Activated CD8-positive, alpha-beta memory T cell treated with anti-CD3 and anti-CD28 coated beads for 1 hour (primary cell): ENCODE results near the gene ZAR1.

Experiments
- DNase-seq, 2 donors: peaks; one replicate each; pipeline ENCODE4 v3.0.0-alpha.2; 2020; ENCODE audit warnings: low read depth in 1 of 2; ENCODE audit errors: extremely low read depth in 1 of 2

The ZAR1 gene

DNA sequence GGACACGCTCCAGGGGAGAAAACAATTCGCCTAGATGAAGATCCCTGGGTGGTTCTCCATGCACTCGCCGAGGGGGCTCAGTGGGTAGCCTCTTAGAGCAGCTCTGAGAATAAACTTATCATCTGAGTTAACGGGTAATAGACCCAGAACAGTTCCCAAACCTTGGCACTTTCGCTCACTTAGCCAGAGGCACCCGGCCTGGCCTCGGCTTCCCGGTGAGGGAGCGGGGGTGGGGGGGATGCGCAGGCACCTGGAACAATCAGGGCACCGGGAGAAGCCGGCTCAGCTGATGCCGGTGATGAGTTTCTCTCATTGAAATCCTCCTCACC lies 405 bp upstream of the ZAR1 start:
- DNase-seq: no peak

DNA sequence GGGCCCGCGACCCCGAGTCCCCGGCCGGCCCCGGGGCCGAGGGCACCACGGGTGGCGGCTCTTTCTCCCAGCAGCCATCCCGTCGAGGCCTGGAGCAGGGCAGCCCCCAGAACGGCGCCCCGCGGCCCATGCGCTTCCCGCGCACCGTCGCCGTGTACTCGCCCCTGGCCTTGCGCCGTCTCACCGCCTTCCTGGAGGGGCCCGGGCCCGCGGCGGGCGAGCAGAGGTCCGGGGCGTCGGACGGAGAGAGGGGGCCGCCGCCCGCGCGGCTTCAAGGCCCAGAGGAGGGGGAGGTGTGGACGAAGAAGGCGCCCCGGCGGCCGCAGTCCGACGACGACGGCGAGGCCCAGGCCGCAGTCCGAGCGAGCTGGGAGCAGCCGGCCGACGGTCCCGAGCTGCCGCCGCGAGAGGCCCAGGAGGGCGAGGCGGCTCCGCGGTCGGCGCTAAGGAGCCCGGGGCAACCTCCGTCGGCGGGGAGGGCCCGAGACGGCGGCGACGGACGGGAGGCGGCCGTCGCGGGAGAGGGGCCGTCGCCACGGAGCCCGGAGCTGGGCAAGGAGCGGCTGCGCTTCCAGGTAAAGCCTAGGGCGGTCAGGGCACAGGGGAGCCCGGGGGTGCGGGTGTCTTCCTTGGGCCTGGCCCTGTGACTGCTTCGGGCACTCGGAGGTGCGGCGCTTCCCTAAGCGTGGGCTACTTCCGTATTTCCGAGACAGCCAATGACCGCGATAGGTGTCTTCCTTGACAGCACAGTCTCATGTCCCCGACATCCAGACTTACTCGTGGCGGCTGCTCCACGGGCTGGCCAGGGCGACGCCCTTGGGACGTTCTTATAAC lies 845 bp downstream of the ZAR1 start:
- DNase-seq: no peak

DNA sequence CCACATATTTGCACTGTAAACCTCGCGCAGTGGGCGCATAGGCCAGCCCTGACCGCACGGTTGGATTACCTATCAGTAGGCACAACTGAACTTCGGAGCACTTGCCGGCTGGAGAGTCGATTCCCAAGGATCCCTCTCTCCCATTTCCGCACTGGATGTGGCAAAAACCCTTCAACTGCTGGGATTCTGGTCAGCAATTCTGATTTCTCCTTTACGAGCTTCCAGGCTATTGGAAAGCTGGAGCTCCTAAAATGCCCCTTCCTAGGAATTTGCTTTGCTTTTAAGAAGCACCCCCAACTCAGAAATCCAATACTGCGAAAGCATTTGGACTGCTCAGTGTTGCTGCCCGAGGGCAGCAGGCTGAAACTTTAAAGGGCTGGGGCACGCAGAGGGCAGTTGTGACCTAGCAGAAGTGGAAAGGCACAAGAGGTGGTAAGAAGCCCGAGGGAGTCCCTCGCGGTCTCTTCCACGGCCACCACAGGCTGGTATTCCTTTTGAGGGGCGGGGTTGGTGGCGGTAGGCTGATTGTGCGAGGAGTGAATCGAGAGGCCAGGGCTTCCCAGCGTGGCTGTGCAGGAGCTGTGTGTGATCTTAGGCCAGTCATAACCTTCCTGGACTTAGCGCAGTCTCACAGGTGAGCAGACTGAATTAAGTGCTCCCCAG lies 1.6 kb downstream of the ZAR1 start:
- no peak for DNase-seq

DNA sequence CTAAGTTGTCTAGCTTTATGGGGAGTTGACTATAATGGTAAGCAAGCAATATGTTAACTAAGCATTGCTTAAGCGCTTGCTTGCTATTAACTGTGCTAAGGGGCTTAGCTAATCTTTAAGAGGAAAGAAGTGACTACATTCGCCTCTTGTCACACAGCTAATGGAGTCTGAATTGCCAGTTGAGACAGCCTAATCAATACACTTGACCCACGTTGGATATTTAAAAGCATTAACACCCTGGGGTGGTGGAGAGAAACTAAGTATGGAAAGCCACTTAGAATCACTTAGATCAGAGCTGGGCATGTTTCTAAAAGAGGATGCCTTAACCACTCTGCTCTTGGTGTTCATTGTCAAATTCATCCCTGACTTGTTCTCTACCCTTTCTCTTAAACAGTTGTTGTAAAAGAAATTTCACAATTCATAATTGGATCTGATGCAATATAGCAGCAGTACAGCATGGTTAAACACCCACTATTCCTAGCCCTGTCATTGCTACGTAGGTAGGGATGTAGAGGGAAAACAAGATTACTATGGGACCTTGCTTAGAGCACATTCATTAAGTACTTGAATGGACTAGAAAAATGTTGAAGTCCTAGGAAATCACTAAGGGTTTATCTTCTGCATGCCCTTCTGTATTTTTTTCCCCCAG lies 3.5 kb downstream of the ZAR1 start:
- DNase-seq: no peak

DNA sequence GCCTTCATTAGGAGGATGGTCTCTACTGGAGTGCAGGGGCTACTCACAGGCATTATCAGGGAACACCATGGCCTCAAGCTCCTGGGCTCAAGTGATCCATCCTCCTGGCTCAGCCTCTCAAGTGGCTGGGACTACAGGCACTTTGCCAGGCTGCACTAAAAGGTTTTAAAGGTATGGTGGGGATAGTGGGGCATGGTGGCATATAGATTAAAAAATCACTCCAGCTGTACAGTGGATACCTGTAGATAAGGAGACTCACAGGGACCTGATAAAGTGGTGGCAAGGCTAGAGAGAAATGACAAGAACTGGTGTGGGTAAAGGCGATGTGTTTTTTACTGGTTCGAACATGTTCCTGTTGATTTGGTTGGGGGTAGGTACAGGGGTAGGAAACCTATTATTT lies 5.9 kb downstream of the ZAR1 start:
- no peak for DNase-seq

DNA sequence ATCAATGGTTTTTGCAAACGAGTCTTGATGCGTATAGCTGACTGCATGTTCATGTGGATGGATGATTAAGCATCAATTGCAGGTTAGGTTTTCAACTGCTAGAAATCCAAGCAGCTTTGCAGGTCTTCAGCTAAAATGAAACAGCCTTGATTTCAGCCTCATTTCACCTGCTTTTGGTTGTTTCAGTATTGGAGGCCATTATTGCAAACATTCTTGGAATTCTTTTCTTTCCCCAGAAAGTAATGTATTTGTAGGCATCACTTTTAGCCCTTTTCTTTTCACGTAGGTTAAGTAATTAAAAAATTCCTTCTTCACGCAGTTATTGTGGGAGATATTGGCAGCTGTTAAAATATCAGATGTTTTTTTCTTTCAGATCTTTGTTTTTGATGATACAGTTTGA lies 8.8 kb downstream of the ZAR1 start:
- no peak for DNase-seq

DNA sequence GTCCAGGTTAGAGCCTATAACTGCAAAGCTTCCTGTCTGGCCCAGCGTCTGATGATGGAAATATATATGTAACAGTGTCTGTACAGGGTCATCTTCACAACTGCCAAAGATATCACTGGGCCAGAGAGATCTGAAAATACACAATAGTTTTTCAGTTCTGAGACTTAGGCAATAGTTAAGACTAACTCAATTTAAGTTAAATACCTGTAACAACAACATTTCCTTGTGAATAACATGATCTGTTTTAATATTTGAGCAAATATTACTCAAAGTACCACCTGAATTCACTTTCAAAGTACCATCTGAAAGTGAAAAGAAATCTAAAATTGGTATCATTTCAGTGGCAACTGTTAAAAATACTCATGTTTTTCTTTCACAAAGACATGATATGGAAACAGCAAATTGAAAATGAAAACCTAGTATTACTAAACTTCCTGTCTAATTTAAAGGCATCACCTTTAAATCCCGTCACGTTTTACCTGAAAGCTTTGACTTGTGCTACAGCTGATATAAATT lies 9.6 kb downstream of the ZAR1 start:
- no peak for DNase-seq

DNA sequence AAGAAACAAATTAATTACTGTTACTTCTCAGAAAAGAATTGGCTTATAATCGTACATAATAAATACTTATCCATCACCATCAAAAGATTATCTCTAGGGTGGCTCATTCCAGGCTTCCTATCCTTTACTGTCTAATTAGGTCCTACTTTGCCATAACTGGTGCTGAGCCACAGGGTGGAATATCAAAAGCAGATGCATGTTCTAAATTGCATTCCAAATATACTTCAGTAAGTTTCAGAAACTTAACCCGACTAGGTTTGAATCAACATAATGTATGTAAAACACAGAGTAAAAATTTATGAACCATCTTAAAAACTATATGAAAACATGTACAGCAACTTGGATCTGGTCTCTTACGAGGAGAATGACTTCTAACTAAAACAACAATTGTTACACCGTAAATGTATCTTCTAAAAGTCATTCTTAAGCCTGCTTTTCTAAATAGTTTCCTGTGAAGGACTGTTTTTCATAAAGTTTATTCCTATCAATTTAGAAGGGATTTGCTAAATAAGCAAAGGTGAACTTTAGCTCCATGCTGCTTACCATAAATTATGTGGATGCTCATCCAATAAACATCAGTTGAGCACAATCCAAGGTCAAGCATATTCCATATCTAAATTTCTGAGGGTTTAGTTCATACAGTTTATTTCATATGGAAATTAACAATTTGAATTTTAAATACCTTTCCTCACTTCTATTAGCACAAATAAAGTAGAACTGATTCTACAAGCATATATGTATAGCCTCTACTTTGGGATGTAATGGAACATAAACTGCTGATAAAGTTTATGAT lies 13.4 kb downstream of the ZAR1 start:
- no peak for DNase-seq

DNA sequence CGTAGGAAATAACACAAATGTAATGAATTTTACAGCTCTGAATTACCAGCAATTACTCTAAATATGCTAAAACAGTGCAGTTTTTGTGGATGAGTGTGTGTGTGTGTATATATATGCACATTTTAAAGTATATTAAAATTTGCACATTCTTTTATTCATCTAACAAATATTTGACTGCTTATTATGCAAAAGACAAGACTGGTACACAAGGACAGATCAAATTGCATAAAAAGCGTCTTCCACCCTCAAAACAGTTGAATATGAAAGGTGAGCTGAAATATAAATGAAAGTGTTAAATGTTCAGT lies 13.9 kb downstream of the ZAR1 start:
- no peak for DNase-seq

DNA sequence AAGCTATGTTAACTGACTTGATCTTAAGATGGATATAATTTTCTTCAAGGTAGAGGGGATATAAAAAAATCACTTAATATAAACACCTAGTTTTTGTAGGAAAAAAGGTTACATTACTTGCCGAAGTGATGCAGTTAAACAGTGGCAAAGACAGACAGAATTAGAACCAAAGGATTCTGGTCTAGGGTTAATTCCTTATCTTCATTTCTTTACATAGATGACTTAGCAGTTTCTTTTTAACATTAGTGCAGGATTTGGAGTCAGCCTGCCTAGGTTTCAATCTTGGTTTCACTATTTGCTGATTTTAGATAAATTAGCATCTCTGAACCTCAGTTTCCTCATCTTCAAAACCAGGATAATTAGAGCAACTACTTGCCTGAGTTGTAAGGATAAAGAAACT lies 14.3 kb downstream of the ZAR1 start:
- DNase-seq: no peak

DNA sequence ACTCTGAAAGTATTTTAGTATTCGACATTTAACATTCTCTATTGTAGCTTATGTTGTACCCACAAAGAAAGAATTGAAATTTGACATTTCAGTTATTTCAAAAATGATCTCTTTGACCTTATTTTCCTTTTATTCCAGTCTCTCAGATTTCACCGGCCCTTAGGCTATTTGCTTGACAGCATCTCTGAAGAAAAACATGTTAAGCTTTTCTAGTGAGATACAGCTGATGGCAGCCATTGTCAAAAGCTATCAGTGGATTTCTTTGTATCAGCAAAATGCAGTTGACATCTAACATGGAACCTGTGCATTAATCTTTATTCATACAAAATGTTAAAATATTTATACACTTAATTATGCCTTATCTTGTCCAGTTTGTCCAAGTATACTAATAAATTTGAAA lies 16.7 kb downstream of the ZAR1 start:
- no peak for DNase-seq

DNA sequence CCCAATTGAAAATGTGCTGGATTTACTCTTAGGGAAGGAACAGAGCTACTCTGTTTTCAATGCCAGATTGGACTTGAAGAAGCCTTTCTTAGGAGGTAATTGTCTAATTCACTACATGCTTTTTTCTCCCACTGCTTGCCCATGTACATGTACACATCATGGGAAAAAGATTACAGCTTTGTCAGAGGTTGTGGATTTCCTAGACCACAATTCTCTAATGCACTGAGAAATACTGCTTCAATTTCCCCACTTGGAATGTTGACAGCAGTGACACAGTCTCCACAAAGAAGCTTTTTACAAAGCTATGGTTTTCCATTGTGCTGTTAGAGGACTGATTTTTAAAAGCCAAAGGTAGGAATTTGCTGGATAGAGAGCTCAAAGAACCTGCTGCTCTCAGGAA lies 19.5 kb downstream of the ZAR1 start:
- DNase-seq: no peak

DNA sequence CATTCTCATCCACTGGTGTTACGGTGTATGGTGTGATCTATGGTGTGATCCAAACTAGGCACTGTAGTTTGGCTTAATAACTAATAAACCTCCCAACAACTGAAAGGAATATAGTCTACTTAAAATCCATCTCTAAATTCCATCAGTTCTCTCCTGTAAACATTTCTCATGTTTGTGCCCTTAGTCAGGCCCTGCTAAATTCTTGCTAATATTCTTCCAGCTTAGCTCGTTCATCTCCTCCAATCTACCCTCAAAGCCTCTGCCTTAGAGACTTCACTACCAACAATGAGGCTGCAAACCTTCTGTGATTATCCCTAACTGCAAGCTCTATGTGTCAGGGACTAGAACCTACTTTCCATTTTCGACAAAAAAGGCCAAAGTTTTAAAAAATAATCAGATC lies 28.1 kb downstream of the ZAR1 start:
- DNase-seq: no peak

DNA sequence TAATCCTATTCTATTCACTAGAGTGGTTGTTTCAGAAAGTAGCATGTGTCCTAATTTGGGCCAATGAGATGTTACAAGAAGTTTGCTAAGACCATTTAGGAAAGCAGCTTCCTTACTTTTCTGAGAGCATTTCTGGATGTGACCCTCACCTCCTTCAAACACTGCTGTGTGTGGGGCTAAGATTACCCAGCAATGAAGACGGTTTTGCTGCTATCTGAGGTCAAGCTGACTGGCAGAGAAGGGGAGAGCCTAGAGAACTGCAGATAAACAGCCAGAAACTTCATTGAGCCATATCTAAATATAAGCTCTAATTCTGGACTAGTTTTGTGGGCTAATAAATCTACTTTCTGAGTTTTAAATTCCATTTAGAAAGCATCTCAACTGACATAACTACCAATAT lies 36.4 kb downstream of the ZAR1 start:
- no peak for DNase-seq

DNA sequence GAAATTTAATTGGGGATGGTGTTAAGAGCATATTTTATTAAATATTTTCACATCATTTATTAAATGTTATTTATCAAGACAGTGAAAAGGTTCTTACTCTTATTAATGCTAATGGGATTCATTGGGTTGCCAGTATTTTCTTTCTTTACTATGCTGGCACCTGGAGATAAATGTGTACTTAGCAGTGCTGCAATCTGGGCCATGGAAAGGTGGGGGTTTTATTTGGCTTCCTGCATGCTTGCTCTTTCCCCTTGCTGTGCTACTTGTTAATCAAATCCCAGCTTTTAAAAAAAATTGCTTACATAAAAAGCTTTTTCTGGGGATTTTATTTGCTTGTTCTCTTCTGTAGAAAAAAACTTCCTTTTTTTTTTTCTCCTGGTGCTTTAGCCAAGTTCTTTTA lies 48.3 kb downstream of the ZAR1 start:
- no peak for DNase-seq

DNA sequence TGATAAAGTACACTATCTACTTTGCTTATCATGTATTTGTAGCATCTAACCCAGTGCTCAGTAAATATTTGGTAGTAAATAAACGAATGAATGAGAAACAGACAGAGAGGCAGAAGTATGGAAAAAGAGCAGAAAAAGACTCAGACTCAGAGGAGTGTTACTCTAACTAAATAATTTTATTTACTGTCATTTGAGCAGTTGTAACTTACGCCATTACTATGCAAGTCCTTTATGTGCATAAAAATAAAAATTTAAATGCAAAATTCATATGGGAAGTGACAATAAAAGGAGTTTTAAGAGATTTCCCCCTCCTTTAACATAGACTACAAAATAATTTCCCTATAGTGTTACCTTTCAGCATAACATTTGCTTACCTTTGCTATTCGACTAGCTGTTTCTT lies 49.5 kb downstream of the ZAR1 start:
- no peak for DNase-seq

DNA sequence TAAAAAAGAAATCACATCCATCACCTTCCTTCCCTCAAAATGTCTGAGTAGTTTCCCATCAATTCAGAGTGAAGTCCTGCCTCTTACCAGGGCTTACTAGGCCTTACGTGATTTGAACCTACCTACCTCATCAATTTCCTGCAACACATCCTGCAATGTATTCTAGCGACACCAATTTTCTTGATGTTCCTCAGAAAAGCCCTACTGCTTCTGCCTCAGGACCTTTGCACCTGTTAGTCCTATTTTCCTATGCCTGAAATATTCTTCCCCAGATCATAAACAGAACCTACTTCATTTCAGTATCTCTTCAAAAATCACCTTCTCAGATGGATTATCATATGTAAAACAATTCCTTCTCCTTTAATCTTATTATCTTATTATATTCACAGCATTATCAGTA lies 52.8 kb downstream of the ZAR1 start:
- DNase-seq: no peak

DNA sequence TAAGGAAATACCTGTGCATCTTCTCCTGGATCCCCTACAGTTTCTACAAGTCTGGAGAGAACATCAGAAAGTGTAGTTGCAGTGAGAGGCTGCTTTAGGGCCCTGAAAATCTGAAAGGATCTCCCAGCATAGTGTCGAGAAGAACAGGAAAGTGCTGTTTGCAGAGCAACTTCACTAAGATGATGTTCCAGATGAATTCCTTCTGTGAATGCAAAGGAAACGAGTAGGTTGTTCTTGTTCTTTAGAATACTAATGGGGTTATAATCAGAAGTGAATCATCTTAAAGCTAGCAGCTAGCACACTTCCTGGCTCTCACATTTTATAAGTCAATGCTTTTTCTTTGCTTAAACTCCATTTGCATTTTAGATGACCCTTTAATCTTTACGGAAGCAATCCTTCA lies 53.7 kb downstream of the ZAR1 start:
- no peak for DNase-seq
